K562 (cell line): ENCODE results near the gene SKAP1. TPM values are rescaled to one million over a fixed set of nuclear protein-coding genes. Genes with fewer than 3 reads are reported as not detected.
A peak's percentile ranks its signal among the peaks of the same experiment; 100 is the strongest.

Experiments
- BHLHE40 ChIP-seq: IDR thresholded peaks from 2 replicates; pipeline ENCODE4 v1.6.1; 2011; ENCODE audit warnings: low read length, improper control_type of control experiment
- KDM2B ChIP-seq: fragments of 250-450 bp; sonication (Bioruptor Pico); IDR thresholded peaks from 2 replicates; pipeline ENCODE4 v1.8.0; 2021; ENCODE audit warnings: mild to moderate bottlenecking, moderate library complexity
- POLR2AphosphoS2 ChIP-seq: IDR thresholded peaks from 2 replicates; pipeline ENCODE4 v1.6.1; 2012; ENCODE audit warnings: low read length, improper control_type of control experiment
- SMC3 ChIP-seq: conservative IDR thresholded peaks from 2 replicates; pipeline ENCODE4 v1.6.1; 2011; ENCODE audit warnings: low read depth, low read length, improper control_type of control experiment; ENCODE audit not compliant: insufficient read depth
- STAG1 ChIP-seq: sonication (generic); formaldehyde crosslinking; IDR thresholded peaks from 2 replicates; pipeline ENCODE4 v1.5.0; 2020; ENCODE audit warnings: missing genetic modification reagents, borderline replicate concordance
- ZC3H8 ChIP-seq: fragments of 450-650 bp; IDR thresholded peaks from 2 replicates; pipeline ENCODE4 v1.6.1; 2017
- ZNF445 ChIP-seq: fragments of 250-450 bp; sonication (Bioruptor Pico); IDR thresholded peaks from 2 replicates; pipeline ENCODE4 v1.4.0; 2020; ENCODE audit warnings: low read depth, mild to moderate bottlenecking, moderate library complexity
- polyA plus RNA-seq, 8 experiments: library from polyadenylated mRNA; depleted of rRNA in 4 of 8; stranded (reverse) in 5 of 8; unstranded in 3 of 8; fragments of >200 nt; fragmentation: Nextera tagmentation in 2 of 8; fragmentation: Illumina TruSeq in 1 of 8; extraction: Ambion mirVana in 2 of 8; extraction: Trizol in 1 of 8; gene quantifications; 2 replicates each; pipeline versions ENCODE4 v1.2.1 to v1.2.3, GENCODE V29; 2011 to 2014; ENCODE audit warnings: inconsistent platforms in 1 of 8, missing spikeins in 1 of 8
- total RNA-seq, 7 experiments: library from RNA; depleted of rRNA in 6 of 7; stranded (reverse); fragments of >200 nt in 6 of 7; fragmentation: Illumina TruSeq in 2 of 7; extraction: Trizol in 2 of 7; gene quantifications; 2 replicates each; pipeline versions ENCODE4 v1.2.1 to v1.2.3, GENCODE V29; 2011 to 2021; ENCODE audit warnings: low replicate concordance in 1 of 7
- TF ChIP-seq, protein P1 (sequence below), 2 experiments: fragments of 450-650 bp; formaldehyde crosslinking in 1 of 2; IDR thresholded peaks; 2 replicates each; pipeline versions ENCODE4 v1.4.0 to v1.6.1; 2014 to 2020; ENCODE audit warnings: mild to moderate bottlenecking in 2 of 2, borderline replicate concordance in 1 of 2, low read depth in 1 of 2
- TF ChIP-seq, protein P2 (sequence below): fragments of 450-650 bp; formaldehyde crosslinking; IDR thresholded peaks from 2 replicates; pipeline ENCODE4 v1.4.0; 2022; ENCODE audit warnings: mild to moderate bottlenecking, moderate library complexity

The SKAP1 gene
- total and polyA plus RNA-seq, 9 of the 15 experiments (the other 6 are each of a cell fraction or from before 2014, with no cell fraction given): 0.06 to 0.80 (median 0.10) TPM; not detected in 4

DNA sequence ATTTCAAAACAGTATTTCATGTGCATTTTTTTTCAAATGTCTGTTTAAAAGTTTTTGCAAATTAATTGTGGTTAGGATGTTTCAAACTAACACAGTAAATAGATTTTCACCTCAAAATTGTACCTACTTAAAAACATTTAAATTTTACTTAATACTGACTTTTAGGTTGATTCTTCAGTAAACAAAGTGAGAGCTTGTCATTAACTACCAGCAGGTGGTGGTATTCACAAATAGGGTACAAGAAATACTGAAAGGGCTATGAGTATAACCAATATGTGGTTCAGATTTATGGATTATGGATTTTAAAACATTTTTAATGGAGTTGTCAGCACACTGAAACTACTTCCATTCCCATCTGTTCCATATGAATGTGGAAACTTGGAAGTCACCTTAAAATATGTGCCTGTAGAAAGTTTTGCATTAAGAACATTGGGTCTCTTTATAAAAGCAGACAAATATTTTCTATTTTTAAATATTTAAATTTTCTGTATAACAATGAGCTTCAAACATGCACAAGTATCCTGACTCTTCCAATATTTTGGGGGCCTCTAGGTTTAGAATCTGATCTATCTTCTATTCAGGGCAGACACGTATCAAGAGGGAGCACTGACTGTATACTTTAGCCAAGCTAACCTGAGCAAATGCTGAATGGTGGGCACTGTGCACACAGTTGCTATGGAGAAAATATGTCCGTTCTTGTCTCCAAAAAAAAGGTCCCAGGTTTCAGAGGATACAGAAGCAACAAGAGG, 166.9 kb downstream of the SKAP1 start (continued):
- TF ChIP-seq, protein P1, sequence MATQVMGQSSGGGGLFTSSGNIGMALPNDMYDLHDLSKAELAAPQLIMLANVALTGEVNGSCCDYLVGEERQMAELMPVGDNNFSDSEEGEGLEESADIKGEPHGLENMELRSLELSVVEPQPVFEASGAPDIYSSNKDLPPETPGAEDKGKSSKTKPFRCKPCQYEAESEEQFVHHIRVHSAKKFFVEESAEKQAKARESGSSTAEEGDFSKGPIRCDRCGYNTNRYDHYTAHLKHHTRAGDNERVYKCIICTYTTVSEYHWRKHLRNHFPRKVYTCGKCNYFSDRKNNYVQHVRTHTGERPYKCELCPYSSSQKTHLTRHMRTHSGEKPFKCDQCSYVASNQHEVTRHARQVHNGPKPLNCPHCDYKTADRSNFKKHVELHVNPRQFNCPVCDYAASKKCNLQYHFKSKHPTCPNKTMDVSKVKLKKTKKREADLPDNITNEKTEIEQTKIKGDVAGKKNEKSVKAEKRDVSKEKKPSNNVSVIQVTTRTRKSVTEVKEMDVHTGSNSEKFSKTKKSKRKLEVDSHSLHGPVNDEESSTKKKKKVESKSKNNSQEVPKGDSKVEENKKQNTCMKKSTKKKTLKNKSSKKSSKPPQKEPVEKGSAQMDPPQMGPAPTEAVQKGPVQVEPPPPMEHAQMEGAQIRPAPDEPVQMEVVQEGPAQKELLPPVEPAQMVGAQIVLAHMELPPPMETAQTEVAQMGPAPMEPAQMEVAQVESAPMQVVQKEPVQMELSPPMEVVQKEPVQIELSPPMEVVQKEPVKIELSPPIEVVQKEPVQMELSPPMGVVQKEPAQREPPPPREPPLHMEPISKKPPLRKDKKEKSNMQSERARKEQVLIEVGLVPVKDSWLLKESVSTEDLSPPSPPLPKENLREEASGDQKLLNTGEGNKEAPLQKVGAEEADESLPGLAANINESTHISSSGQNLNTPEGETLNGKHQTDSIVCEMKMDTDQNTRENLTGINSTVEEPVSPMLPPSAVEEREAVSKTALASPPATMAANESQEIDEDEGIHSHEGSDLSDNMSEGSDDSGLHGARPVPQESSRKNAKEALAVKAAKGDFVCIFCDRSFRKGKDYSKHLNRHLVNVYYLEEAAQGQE (IDR thresholded peaks at IDR 0.05; ENCODE audit: borderline replicate concordance): peak; percentile 48; the same call in 1 of the 2 replicates
- TF ChIP-seq, protein P1 (CRISPR knock-in tag; IDR thresholded peaks at IDR 0.05; ENCODE audit: low read depth): no peak
- TF ChIP-seq SMC3: 0 out of 2 replicates have a peak, but pooled peaks have one; percentile 29
- TF ChIP-seq, protein P2, sequence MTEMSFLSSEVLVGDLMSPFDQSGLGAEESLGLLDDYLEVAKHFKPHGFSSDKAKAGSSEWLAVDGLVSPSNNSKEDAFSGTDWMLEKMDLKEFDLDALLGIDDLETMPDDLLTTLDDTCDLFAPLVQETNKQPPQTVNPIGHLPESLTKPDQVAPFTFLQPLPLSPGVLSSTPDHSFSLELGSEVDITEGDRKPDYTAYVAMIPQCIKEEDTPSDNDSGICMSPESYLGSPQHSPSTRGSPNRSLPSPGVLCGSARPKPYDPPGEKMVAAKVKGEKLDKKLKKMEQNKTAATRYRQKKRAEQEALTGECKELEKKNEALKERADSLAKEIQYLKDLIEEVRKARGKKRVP (CRISPR knock-in tag): no peak
- no peak for TF ChIP-seq POLR2AphosphoS2
- TF ChIP-seq KDM2B (CRISPR knock-in tag): no peak
- TF ChIP-seq ZNF445 (CRISPR knock-in tag): no peak
- TF ChIP-seq BHLHE40: no peak
- no peak for TF ChIP-seq ZC3H8
- no peak for TF ChIP-seq STAG1 (CRISPR knock-in tag)
